GM11168 (cell line): Measurements from ENCODE around the gene SND1.

Source experiments
- in situ Hi-C: fragments of 300-500 bp; cut with MboI; formaldehyde crosslinking; loops from one replicate; pipeline ENCODE4 v1.12.0; 2022; ENCODE audit warnings: low sequenced_read_pairs; ENCODE audit not compliant: unreplicated experiment

The SND1 gene

DNA sequence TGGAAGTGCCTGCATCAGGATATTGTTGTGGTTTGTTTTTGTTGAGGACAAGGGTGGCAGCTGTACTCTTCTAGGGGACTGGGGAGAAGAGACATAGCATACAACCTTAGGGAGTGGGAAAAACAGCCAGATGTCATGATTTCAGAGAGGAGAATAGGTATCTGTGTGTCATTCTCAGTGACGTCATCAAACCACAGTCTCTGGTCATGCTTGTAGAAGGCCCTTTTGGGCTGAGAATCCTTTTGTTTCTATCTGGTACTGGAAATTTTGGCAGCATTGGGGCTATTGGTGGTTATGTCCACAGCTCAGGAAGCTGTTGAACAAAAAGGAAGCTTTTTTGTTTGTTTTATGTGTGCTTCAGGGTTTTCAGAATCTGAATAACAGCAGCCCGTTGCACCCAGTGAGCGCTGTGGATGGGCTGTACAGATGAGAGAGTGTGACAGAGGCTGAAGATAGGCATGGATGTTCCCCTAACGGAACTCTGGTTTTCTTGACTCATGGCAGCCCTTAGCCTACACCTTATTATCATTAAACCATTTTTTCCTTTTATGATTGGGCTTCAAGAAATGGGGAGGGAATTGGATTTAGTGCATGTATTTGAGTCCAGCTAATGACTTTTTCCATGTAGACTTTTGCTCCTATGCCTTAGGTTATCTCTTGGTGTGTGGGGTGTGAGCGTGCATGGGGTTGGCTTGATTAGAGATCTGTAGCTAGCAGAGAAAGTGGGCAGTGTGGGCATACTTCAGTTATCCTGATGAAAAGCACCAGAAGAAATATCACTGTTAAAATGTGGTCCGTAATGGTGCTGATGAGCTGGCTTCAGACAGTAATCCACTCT is 65.7 kb downstream of the SND1 start:
- in situ Hi-C loops: loop anchor here (25.0 kb wide), 1 partner anchor 495 kb away; no protein-coding TSS in a partner anchor

DNA sequence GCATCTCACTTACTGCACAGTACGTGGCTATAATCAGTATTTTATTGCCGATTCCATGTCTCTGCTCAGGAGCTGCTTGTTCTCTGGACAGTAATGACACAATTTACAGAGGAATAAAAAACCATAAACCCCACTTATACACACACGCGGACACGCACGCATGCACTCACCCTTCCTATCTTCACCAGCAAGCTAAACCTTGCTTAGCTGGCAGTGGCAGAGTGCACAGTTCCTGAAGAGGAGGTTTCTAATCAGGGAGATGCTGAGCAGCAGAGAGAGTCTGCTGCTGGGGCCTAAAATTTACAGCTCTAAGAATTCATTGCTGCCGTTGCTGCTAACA is 66.3 kb downstream of the SND1 start:
- in situ Hi-C loops: loop anchor here (25.0 kb wide), 1 partner anchor 494 kb away; no protein-coding TSS in a partner anchor

DNA sequence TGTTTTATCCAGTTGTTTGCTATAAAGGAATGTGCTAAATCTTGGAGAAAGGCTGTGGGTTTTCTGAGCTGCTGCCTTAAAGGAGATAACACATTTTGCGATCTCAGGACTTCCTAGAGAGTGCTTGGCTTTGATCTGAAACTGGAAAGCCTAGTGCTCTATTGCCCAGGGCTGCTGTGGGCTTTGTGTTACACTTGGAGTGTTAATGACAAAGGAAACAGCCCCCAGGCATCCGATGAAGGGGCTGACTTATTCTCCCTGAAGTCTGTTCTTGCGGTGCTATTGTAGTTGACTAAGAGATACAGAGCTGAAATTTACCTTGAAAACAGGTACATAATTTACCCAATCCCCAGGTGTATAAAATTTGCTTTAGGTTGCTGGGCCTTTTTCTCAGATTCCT is 74.5 kb downstream of the SND1 start:
- in situ Hi-C loops: no loop called here

DNA sequence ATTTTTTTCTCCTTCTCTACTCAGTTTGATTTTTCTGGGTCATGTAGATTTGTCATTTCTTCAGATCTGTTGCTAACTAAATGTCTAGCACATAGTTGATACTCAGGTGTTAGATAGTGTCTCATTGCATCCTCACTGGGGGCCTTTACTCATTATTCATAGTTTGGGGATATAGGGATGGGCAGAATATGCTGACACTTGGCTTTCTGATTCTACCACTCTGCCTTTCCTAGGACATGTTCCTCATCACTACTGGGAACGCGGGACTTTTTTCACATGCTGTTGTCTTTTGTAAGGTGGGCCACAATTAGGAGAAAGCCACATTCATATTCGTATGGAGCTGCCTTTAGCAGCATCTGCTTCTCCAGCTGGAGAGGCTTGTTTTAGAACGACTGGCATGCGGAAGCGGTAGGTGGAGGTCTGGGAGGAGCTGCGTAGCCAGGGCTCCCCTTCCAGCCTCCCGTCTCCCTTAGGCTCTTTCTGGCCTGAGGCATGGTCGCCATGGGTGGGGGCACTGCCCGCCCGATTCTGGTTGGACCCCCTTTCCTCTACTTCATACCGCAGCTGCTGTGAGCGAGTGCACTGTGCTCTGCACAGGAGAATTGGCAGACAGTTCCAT is 78.8 kb downstream of the SND1 start:
- in situ Hi-C loops: no loop called here

DNA sequence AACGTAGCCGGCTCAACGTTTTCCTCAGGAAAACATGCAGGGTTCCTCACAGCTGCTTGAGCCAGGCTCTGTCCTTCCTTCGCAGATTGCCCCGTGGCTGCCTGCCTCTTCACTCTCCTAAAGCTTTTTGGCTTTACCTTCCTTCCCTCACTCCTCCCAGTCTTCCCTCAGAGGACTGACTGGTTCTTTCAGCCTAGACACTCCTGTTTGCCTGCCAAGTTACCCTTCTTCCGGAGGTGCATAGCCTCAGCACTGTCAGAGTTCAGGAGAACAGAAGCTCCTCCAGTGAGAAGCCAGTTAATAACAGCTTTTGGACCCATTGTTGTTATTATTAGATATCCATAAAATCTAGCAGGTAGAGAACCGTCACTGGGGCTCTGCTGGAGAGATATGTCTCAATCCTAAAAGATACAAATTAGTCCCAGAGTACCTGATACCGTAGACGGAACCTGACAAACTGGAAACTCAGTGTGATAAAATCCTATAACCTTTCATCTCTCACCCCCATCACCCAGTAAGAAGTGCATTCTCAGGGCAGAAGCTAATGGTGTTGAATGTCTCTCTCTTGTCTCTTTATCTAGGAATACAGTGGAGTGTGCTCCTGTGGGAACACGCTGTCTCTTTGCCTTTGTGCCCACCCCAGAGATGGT is 79.6 kb downstream of the SND1 start:
- in situ Hi-C loops: no loop called here

DNA sequence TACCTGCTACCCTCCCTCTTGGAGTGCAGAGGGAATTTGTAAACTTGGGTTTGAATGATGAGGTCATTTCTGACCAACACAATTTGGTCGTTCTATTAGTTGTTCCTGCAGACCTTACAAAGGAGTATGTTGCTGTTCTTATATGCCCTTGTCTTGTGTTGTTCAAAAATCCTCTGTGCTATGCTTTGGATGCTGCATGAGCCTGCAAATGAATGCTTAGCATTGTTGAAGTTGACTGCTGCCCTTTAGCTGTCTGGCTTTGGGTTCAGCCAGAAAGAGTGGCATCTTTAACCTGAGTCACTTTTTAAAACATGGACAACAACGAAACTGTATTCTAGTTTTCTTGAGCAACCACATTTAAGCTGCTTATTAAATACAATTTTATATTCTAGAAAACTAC is 80.3 kb downstream of the SND1 start:
- in situ Hi-C loops: no loop called here

DNA sequence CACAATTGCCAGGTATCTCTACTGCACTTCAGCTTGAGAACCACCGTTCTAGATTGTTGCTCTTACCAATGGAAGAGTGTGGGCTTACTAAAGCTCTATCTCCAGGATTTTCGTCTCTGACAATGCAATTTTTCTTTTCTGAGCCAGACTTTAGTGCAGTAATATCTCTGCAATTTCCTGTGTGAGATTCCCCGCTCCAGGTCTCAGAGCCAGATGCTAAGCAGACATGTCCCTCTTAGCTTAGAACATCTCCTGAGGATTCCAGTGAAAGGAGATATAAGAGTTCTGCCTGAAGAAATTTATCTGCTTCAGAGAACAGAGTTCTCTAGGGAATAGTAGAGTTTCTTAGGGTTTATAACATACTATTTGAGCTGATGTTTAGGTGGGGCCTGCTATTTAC is 82.0 kb downstream of the SND1 start:
- in situ Hi-C loops: no loop called here

DNA sequence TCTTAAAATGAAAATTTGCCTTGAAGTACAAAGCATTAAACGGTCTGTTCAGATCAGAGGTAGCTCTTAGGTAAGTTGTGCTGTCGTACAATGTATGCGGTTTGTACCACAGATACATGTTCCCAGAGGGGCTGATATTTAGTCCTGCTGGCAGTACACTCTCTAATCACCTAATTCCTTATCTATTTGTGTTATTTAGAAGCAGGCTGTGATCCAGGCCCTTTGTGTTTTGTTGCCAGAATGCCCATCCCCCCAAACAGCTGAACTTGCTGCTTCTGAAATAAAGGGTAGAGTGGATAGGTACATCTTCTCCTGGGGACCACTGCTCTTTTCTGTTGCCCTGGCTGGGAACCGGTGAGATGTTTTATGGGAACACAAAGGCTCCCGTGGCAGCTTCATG is 84.5 kb downstream of the SND1 start:
- in situ Hi-C loops: no loop called here

DNA sequence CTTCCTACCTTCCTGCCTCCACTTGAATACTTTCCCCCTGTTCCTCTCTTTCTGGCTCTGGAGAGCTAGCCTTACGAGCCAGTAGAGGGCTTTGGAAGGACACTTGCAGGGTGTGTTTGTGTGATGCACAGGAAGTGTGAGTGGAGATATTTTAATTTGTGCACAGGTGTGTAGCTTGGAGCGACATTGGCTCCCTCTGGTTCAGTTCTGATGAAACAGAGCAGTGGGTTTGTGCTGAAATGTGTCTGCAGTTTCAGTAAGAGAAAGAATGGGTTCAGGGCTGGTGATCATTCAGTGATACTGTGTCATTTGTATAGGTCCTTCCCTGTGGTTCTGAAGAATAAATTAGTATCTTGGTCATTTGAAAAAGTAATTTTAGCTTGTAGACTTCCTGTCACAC is 86.9 kb downstream of the SND1 start:
- in situ Hi-C loops: no loop called here

DNA sequence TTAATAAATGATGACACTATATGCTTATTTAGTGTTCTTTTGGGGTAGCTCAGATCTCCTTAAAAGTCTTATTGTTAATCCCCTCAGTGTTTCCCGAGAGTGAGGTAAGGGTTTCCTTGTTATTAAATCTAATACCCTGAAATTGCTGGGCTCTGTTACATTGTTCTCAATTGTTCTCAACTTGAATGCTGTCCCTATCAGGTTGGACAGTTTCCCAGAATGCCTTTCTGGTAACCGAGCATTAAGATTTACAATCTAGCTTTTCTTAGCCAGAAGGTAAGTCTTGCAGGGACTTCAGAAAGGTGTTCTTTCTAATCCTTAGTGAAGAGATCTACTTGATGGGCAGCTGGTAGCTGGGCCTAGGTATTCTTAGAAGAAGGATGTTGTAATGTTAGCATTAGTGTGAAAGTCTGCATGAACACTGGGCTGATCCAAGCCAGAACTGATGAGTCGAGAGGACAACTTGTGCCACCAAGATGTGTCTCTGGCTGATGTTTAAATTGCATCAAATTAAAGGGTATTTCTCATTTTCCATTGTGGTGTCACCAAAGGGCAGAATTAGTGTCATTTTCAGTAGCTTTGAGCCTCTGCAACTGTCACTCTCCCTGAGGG is 89.9 kb downstream of the SND1 start:
- in situ Hi-C loops: no loop called here

DNA sequence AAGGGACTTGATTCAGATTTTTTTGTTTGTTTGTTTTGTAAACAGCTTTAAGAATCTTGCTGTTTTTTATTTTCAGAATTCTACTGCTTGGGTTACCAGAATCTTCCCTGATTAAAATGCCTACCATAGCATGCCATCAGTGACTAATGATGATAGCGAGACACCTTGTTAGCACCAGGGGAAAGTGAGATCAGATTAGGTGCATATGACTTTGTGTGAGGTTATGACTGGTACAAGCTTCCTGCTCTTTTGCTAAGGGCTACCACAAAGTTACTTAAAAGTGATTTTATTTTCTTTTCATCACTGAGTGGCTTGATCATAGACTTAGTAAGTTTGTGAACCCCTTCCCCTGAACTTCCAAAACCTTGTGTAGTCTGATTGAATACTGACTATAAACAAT is 93.5 kb downstream of the SND1 start:
- in situ Hi-C loops: no loop called here

DNA sequence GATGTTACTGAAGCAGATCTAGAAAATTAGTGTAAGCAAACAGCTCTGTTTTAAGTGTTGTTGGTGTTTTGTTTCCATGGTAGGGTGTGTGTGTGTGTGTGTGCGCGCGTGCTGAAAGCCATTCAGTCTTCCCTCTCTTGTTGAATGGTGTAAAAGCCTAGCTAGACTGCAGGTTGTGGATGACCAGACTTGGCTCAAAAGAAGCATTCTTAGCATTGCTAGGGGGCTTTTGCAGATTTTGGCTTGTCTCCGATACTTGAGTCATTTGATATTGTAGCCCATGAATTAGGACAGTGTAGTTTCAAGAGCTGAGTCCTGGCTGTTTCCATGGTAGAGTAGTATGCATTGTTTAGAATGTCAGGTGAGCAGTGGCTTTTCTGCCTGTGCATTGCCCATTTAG is 99.1 kb downstream of the SND1 start:
- in situ Hi-C loops: no loop called here

DNA sequence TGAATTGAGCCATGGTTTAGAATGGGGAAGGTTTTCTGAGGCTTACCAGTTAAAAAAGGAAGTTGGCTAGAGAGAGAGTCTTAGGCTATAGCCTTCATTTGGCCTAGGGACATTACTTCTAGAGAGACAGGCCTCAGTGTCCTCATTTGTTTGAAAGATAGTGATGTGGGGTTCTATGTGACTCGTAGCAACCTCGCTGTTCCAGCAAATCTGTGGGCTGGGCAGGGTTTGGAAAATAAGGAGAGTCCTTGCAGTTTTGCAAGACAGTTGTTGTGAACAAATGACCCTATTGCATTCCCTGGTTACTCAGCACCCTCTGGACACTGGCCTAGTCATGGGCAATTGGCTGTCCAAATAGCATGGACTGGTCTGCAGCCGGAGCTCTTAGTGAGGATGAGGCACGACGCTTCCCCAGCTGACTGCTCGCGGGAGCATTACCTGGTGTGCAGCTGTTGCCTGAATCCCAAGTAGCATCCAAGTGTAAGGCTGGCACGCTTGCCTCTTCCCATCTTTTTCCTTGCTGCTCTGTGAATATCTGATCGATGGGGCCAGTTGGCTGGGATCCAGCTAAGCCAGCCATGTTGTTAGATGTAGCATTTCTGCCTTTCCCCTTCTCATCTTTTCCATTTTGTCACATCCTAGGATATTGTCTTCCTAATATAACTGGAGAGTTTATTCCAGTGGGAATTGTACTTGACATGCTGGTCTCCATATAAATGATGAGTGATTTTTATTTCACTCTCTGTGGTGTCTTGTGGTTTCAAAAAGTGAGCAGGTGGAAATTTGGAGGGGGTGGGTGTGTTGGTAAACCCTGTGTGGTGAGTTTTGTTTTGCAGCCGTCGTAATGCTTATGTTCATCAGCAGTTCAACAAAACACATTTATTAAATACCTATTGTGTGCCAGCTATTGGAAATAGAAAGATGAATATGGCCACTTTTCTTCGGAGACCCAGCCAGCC is 99.8 kb downstream of the SND1 start:
- in situ Hi-C loops: no loop called here

DNA sequence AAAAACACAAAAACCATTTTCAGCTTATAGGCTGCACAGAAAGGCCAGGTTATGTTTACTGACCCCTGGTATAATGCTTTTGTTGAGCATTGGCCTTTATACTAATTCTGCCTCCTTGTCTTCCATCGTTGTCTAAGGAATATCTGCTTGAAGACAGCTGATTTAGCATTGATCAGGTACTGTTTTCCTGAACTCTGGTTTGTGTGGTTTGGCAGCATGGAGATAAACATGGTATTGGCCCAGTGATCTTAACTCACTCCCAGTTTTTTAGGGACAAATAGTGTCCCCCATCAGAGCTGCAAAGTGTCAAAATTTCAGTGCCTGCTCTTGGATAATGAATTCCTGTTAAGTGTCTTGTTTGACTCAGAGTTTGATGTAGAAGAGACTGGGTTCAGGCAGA is 100.8 kb downstream of the SND1 start:
- in situ Hi-C loops: no loop called here

DNA sequence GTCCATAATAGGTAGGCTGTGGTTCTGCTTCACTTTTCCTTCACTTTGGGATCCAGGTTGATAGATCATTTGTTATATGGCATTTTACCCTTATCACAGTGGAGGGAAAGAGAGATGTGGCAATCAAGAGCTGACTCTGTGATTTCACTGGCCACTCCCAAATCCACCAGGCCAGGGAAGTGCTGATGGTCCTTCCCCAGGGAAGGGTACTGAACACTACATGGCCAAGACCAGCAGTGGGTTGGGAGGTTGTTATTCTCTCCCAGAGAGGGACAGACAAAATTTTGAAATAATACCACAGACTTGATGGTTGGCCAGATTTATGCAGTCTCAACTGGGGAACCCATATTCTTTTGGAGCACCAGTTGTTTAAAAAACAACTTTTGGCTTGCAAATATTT is 102.5 kb downstream of the SND1 start:
- in situ Hi-C loops: no loop called here

DNA sequence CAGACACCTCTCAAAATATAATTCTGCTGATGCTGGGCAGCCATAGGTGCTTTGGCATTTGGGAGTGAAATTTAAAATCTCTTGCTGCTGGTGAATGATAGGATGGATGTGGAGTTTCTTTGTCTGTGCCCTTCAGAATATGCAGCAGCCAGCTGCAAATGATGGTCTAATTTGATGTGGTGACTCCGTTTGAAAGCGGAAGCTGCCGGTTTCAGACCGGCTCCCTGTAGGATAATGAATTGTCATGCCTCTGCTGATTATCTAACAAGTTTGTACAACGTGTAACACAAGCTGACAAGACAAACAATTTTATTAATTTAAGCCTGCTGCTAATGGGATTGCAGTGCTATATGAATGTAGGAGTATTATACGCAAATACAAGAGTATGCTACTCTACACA is 103.5 kb downstream of the SND1 start:
- in situ Hi-C loops: no loop called here

DNA sequence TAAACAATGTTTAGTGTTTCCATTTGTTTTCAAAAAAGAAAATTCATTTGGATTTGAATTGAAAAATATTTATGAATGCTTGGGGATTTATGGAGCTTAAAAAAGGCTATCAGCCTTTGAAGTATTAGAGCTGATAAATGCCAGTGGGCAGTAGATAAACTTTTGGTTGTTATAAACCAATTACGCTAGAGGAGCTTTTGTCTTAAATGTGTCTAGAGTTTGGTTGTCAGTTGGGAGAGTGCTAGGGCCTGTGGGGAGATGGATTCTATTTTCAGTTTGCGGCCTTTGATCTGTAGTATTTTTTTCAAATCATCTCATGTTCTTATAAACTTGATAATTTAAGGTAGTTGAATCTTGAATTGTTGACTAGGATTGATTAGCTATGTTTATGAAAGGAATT is 104.0 kb downstream of the SND1 start:
- in situ Hi-C loops: no loop called here

DNA sequence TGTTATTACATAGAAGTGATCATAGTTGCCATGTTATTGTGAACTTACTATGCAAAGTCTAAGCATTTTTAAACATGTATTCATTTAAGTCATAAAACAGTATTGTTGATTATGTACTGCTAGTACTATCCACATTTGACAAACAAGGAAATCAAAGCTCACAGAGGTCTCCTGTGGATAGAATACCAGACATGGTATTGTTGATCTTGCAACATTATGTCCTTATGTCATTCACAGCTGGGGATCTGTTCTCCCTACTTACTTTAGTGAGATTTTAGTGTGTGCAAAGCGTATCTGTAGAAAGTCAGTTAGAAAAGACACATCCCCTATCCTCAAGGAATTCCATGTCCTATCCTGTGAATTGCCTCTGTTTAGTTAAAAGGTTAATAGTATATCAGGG is 106.1 kb downstream of the SND1 start:
- in situ Hi-C loops: no loop called here

DNA sequence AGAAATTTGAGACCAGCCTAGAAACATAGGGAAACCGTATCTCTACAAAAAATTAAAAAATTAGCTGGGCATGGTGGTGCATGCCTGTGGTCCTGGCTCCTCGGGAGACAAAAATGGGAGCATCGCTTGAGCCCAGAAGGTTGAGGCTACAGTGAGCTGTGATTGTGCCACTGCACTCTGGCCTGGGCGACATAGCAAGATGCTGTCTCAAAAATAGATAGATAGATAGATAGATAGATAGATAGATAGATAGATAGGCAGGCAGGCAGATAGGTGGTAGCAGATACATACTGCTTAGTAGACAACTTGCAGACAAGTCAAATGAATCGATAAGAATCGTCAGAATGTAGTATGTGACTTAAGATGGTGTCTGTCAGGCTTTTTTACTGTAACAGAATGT is 106.9 kb downstream of the SND1 start:
- in situ Hi-C loops: no loop called here

DNA sequence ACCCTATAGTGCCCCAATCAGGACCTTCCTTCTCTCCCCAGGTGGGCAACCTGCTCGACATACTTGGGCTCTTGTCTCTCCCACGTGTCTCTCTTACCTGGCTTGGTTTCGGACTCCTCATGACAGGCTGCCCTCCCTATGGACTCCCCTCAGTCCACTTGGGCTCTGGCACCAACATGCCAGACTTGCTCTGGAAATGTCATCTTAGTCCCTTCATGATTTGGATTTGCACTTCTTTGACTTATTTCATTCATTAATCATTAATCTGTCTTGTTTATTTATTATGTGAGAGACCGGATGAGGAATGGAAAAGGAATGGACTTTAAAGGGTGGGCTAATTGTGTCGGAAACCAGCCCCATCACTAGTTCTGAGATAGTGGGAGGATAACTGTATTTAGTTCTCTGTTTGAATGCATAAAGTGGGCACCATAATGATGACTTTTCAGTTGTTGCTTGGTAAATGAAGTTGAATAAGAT is 108.0 kb downstream of the SND1 start:
- in situ Hi-C loops: no loop called here
